ENCODE results near the gene DAAM2. TPM values are rescaled to one million over a fixed set of nuclear protein-coding genes. Genes with fewer than 3 reads are reported as not detected.

Gene DAAM2
- polyA plus RNA-seq, 2 of the 4 experiments (the other 2 are of a cell fraction), result not detected

DNA sequence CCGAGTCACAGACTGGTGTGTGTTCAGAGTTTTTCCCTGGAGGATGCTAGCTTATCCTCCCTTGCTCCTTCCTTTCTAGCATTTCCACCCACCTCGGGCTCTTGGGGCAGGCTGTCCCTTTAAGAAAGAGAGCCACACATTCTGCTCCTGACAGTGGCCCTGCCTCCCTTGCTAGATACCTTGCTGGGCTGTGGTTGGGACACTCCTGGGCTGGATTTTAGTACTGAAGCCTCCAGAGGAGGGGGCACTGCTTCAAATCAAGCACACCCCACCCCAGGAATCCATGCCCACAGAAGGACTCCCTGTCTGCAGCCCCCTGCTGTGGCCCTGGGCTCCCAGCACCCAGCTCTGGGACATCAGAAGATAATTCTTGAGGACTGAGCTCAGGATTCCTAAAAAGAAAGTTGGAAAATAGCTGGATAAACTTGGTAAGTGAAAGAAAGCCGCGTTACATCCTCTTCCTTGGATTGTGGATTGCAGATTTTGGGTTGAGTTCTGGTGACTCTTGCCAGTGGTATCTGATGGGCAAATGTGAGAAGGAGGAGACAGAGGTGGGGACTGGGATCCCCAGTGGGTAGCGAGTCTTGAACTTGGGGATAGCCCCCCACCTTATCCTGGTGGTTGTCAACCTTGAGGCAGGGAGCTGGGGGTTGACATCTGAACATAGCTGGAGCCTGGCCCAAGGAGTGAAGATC, 29.0 kb downstream of the DAAM2 start:
- DNase-seq (ENCODE audit: low read depth in 1 of 2, low spot score in 1 of 2) (no peak), FAIRE-seq (no peak), ATAC-seq (no peak)
- ChIA-PET CTCF (no interaction called here), POLR2A (no interaction called here)
- 35% methylated on average over 5 of the region's 5 CpGs for WGBS (ENCODE audit: missing lambda C conversion rate)
- Histone ChIP-seq H3K4me1 (no peaks in the 10 kb centered on the region), H3K4me2 (no peak overlapping the region), H3K9me3 (no peaks in the 10 kb centered on the region), H3K27ac (no peak overlapping the region), H3K4me3 (no peak overlapping the region)
- no peak for TF ChIP-seq HEYL (CRISPR knock-in tag; IDR thresholded peaks at IDR 0.05)
- TF ChIP-seq ATOH8 (CRISPR knock-in tag; IDR thresholded peaks at IDR 0.05; ENCODE audit: low read depth), result no peak
- no peak for TF ChIP-seq HOXB13 (CRISPR knock-in tag; IDR thresholded peaks at IDR 0.05; ENCODE audit: low read depth)

GRCh38 chr6:39821742-39822532, 29.8 kb downstream of the DAAM2 start:
- 42% methylated on average over 5 of the region's 7 CpGs for WGBS (ENCODE audit: missing lambda C conversion rate)
- no peaks in the 10 kb centered on the region for H3K4me1 ChIP-seq
- no peaks in the 10 kb centered on the region for H3K9me3 ChIP-seq
- H3K4me3 ChIP-seq, result no peak overlapping the region
- no peak overlapping the region for H3K27ac ChIP-seq
- POLR2A ChIA-PET, result no interaction called here
- FAIRE-seq (no peak), ATAC-seq (no peak), DNase-seq (ENCODE audit: low read depth in 1 of 2, low spot score in 1 of 2) (no peak)
- TF ChIP-seq CTCF (IDR thresholded peaks at IDR 0.05), result no peak
- no peak overlapping the region for H3K4me2 ChIP-seq
- CTCF ChIA-PET, result no interaction called here

- TF ChIP-seq HOXB13 (CRISPR knock-in tag; IDR thresholded peaks at IDR 0.05; ENCODE audit: low read depth), result no peak
- TF ChIP-seq GATA3 (IDR thresholded peaks at IDR 0.05; ENCODE audit: borderline replicate concordance), result no peak
- TF ChIP-seq JUN (IDR thresholded peaks at IDR 0.05), result no peak
- TF ChIP-seq MYC (IDR thresholded peaks at IDR 0.05; ENCODE audit: borderline replicate concordance, low read length), result no peak
- no peak for TF ChIP-seq POLR2A (IDR thresholded peaks at IDR 0.05; ENCODE audit: low read length)
- TF ChIP-seq ESRRA (IDR thresholded peaks at IDR 0.05; ENCODE audit: borderline replicate concordance, low read length), result no peak
- TF ChIP-seq ATOH8 (CRISPR knock-in tag; IDR thresholded peaks at IDR 0.05; ENCODE audit: low read depth), result no peak
- no peak for TF ChIP-seq RARB (CRISPR knock-in tag; IDR thresholded peaks at IDR 0.05)
- TF ChIP-seq, protein P1, sequence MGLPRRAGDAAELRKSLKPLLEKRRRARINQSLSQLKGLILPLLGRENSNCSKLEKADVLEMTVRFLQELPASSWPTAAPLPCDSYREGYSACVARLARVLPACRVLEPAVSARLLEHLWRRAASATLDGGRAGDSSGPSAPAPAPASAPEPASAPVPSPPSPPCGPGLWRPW (IDR thresholded peaks at IDR 0.05), result no peak
- TF ChIP-seq, protein P2, sequence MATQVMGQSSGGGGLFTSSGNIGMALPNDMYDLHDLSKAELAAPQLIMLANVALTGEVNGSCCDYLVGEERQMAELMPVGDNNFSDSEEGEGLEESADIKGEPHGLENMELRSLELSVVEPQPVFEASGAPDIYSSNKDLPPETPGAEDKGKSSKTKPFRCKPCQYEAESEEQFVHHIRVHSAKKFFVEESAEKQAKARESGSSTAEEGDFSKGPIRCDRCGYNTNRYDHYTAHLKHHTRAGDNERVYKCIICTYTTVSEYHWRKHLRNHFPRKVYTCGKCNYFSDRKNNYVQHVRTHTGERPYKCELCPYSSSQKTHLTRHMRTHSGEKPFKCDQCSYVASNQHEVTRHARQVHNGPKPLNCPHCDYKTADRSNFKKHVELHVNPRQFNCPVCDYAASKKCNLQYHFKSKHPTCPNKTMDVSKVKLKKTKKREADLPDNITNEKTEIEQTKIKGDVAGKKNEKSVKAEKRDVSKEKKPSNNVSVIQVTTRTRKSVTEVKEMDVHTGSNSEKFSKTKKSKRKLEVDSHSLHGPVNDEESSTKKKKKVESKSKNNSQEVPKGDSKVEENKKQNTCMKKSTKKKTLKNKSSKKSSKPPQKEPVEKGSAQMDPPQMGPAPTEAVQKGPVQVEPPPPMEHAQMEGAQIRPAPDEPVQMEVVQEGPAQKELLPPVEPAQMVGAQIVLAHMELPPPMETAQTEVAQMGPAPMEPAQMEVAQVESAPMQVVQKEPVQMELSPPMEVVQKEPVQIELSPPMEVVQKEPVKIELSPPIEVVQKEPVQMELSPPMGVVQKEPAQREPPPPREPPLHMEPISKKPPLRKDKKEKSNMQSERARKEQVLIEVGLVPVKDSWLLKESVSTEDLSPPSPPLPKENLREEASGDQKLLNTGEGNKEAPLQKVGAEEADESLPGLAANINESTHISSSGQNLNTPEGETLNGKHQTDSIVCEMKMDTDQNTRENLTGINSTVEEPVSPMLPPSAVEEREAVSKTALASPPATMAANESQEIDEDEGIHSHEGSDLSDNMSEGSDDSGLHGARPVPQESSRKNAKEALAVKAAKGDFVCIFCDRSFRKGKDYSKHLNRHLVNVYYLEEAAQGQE (IDR thresholded peaks at IDR 0.05), result no peak
- TF ChIP-seq FOSL2 (IDR thresholded peaks at IDR 0.05), result no peak
- no peak for TF ChIP-seq FOSL2 (CRISPR knock-in tag; IDR thresholded peaks at IDR 0.05)
- H3K27ac ChIP-seq, result no peak overlapping the region
- ChIA-PET CTCF (no interaction called here), POLR2A (no interaction called here)
- FAIRE-seq (no peak), DNase-seq (ENCODE audit: low read depth in 1 of 2, low spot score in 1 of 2) (no peak), ATAC-seq (no peak)
- no peak overlapping the region for H3K4me3 ChIP-seq
- no peaks in the 10 kb centered on the region for H3K4me1 ChIP-seq
- H3K4me2 ChIP-seq, result no peak overlapping the region
- no peaks in the 10 kb centered on the region for H3K9me3 ChIP-seq
- WGBS (ENCODE audit: missing lambda C conversion rate), result 37% methylated on average over 8 of the region's 8 CpGs
These were observed 31.0 kb downstream of the DAAM2 start for GRCh38 chr6:39822846-39823815.
